PFSK-1 (cell line): ENCODE measurements around the gene RPL29.

Experiments
- FOXP2 ChIP-seq: optimal IDR thresholded peaks from 2 replicates; pipeline ENCODE3; 2011; ENCODE audit warnings: borderline replicate concordance, control low read depth, inconsistent platforms; ENCODE audit not compliant: insufficient read depth; ENCODE audit errors: extremely low read length, extremely low read depth
- POLR2AphosphoS5 ChIP-seq: IDR thresholded peaks from 2 replicates; pipeline ENCODE4 v1.6.1; 2012; ENCODE audit warnings: low read depth, mild to moderate bottlenecking, control low read depth, low read length, moderate library complexity
- REST ChIP-seq, 2 experiments: IDR thresholded peaks; 2 replicates each; pipeline versions ENCODE4 v1.6.1 to v1.8.0; 2011 to 2012; ENCODE audit warnings: low read depth in 2 of 2, low read length in 2 of 2, control low read depth in 1 of 2, inconsistent platforms in 1 of 2, mild to moderate bottlenecking in 1 of 2, moderate library complexity in 1 of 2; ENCODE audit not compliant: insufficient read depth in 1 of 2
- SIN3A ChIP-seq: IDR thresholded peaks from 2 replicates; pipeline ENCODE4 v1.6.1; 2012; ENCODE audit warnings: mild to moderate bottlenecking, low read length, moderate library complexity, borderline replicate concordance; ENCODE audit not compliant: insufficient read depth
- TAF1 ChIP-seq: IDR thresholded peaks from 2 replicates; pipeline ENCODE4 v1.6.1; 2012; ENCODE audit warnings: low read length, control low read depth, borderline replicate concordance; ENCODE audit not compliant: insufficient read depth

Gene RPL29

GRCh38 chr3:52031896-52032295 lies 36.2 kb upstream of the RPL29 start:
- TF ChIP-seq TAF1 (no peak), FOXP2 (no peak), REST (IDR thresholded peaks at IDR 0.05; ENCODE audit: insufficient read depth in 1 of 2, low read depth in 2 of 2, low read length in 2 of 2) (no peak)

- TF ChIP-seq TAF1 (no peak), FOXP2 (no peak), SIN3A (no peak), POLR2AphosphoS5 (no peak), REST (IDR thresholded peaks at IDR 0.05; ENCODE audit: insufficient read depth in 1 of 2, low read depth in 2 of 2, low read length in 2 of 2) (no peak)
Measured at GRCh38 chr3:52030714-52031310, 35.1 kb upstream of the RPL29 start.

GRCh38 chr3:52029535-52029934 lies 33.8 kb upstream of the RPL29 start:
- TF ChIP-seq POLR2AphosphoS5 (no peak), REST (IDR thresholded peaks at IDR 0.05; ENCODE audit: insufficient read depth in 1 of 2, low read depth in 2 of 2, low read length in 2 of 2) (no peak), SIN3A (no peak), TAF1 (no peak), FOXP2 (no peak)

- TF ChIP-seq REST (IDR thresholded peaks at IDR 0.05; ENCODE audit: insufficient read depth in 1 of 2, low read depth in 2 of 2, low read length in 2 of 2) = no peak
- TF ChIP-seq FOXP2 = no peak
- no peak for TF ChIP-seq POLR2AphosphoS5
- TF ChIP-seq SIN3A = no peak
- TF ChIP-seq TAF1 = no peak
Measured at GRCh38 chr3:52029053-52029452, 33.4 kb upstream of the RPL29 start.

GRCh38 chr3:52028572-52028971 lies 32.9 kb upstream of the RPL29 start:
- no peak for TF ChIP-seq TAF1
- TF ChIP-seq FOXP2 = no peak
- TF ChIP-seq SIN3A = no peak
- TF ChIP-seq POLR2AphosphoS5 = no peak
- TF ChIP-seq REST (IDR thresholded peaks at IDR 0.05; ENCODE audit: insufficient read depth in 1 of 2, low read depth in 2 of 2, low read length in 2 of 2) = no peak
